Astrocyte (in vitro differentiated cells and primary cell): Measurements from ENCODE around the gene DNAJC16. TPM values are rescaled to one million over a fixed set of nuclear protein-coding genes. Genes with fewer than 3 reads are reported as not detected.

Experiments used
- DNase-seq: peaks from one replicate; pipeline ENCODE4 v3.0.0-alpha.2; 2010; ENCODE audit warnings: low read depth
- FAIRE-seq: peaks from 2 replicates; lab custom pipeline; 2011; peaks lifted over from hg19 to GRCh38; lab: Jason Lieb, UNC
- H2AFZ ChIP-seq: 2 replicates; pipeline ENCODE4 v1.6.0; 2012; ENCODE audit warnings: low read depth, low read length, inconsistent platforms
- H3K27ac ChIP-seq: 2 replicates; pipeline ENCODE4 v1.5.1; 2011; ENCODE audit warnings: low read depth, low read length, inconsistent platforms
- H3K27me3 ChIP-seq: 2 replicates; pipeline ENCODE4 v1.6.0; 2011; ENCODE audit warnings: low read length, inconsistent platforms; ENCODE audit not compliant: insufficient read depth
- H3K36me3 ChIP-seq: 2 replicates; pipeline ENCODE4 v1.5.1; 2011; ENCODE audit warnings: low read length, inconsistent platforms; ENCODE audit not compliant: insufficient read depth
- H3K4me1 ChIP-seq: 2 replicates; pipeline ENCODE4 v1.5.1; 2011; ENCODE audit warnings: low read length, inconsistent platforms; ENCODE audit not compliant: insufficient read depth
- H3K4me2 ChIP-seq: 2 replicates; pipeline ENCODE4 v1.6.0; 2012; ENCODE audit warnings: low read length, inconsistent platforms
- H3K4me3 ChIP-seq: 2 replicates; pipeline ENCODE4 v1.5.1; 2011; ENCODE audit warnings: low read depth, mild to moderate bottlenecking, low read length, inconsistent platforms; ENCODE audit not compliant: insufficient read depth
- H3K79me2 ChIP-seq: 2 replicates; pipeline ENCODE4 v1.6.0; 2012; ENCODE audit warnings: mild to moderate bottlenecking, low read length, inconsistent platforms; ENCODE audit not compliant: insufficient read depth
- H3K9ac ChIP-seq: 2 replicates; pipeline ENCODE4 v1.6.0; 2012; ENCODE audit warnings: mild to moderate bottlenecking, low read length, inconsistent platforms
- H3K9me3 ChIP-seq: 2 replicates; pipeline ENCODE4 v1.5.1; 2012; ENCODE audit warnings: low read depth, mild to moderate bottlenecking, low read length, inconsistent platforms; ENCODE audit not compliant: insufficient read depth
- H4K20me1 ChIP-seq: 2 replicates; pipeline ENCODE4 v1.6.0; 2012; ENCODE audit warnings: low read length, inconsistent platforms; ENCODE audit not compliant: insufficient read depth
- H3K27ac Mint-ChIP-seq: one replicate; pipeline ENCODE4 v1.8.0; 2021; ENCODE audit warnings: mild to moderate bottlenecking, mixed read lengths; ENCODE audit not compliant: unreplicated experiment
- H3K27me3 Mint-ChIP-seq: one replicate; pipeline ENCODE4 v1.8.0; 2021; ENCODE audit warnings: low read depth, mixed read lengths; ENCODE audit not compliant: unreplicated experiment
- H3K36me3 Mint-ChIP-seq: one replicate; pipeline ENCODE4 v1.8.0; 2021; ENCODE audit warnings: low read depth, mixed read lengths; ENCODE audit not compliant: unreplicated experiment
- H3K4me1 Mint-ChIP-seq: one replicate; pipeline ENCODE4 v1.8.0; 2021; ENCODE audit warnings: low read depth, mixed read lengths; ENCODE audit not compliant: unreplicated experiment
- H3K4me3 Mint-ChIP-seq: one replicate; pipeline ENCODE4 v1.8.0; 2021; ENCODE audit warnings: mild to moderate bottlenecking, moderate library complexity, mixed read lengths; ENCODE audit not compliant: unreplicated experiment
- H3K9me3 Mint-ChIP-seq: one replicate; pipeline ENCODE4 v1.8.0; 2021; ENCODE audit warnings: mild to moderate bottlenecking, mixed read lengths; ENCODE audit not compliant: unreplicated experiment
- EZH2 ChIP-seq: IDR thresholded peaks from 2 replicates; pipeline ENCODE4 v1.6.1; 2012; ENCODE audit warnings: mild to moderate bottlenecking, low read length, inconsistent platforms; ENCODE audit not compliant: insufficient read depth
- total RNA-seq: library from RNA; stranded (reverse); gene quantifications from 2 replicates; pipeline ENCODE4 v1.2.1, GENCODE V29; 2021
- TF ChIP-seq, protein P1 (sequence below): IDR thresholded peaks from 2 replicates; pipeline ENCODE4 v1.5.1; 2011; ENCODE audit warnings: low read depth, mild to moderate bottlenecking, inconsistent platforms, low read length, moderate library complexity; ENCODE audit not compliant: insufficient read depth

DNAJC16 gene
- total RNA-seq, 1 donor from 2014 or later: 19.6 TPM

DNA sequence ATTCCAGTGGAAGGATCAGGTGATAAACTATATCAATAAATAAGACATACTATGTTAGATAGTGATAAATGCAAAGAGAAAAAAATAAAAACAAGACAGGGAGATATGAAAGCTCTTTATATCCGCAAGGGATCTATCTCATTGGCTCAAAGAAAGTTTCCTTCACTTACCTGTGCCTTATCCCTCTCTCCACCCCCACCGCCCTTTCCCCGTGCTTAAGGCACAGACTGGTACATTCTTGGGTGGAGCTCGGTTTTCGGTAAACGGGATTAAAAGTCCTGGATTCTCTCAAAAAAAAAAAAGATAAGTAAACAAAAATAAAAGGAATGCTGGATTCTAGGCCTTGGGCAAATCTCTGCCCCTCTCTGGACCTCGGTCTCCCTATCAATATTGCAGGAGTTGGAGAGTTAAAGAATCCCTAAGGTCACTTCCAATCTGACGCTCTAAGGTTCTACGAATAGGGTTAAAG lies 593 bp upstream of the DNAJC16 start:
- no peaks in the 10 kb centered on the region for H3K9me3 ChIP-seq
- peak overlapping the region; percentile 90 for H3K9ac ChIP-seq
- no peaks in the 10 kb centered on the region for H3K36me3 ChIP-seq
- peaks cover 21% of the 10 kb centered on the region for H3K79me2 ChIP-seq
- Mint-ChIP-seq H3K36me3 (peaks cover 3% of the 10 kb centered on the region), H3K4me1 (peaks cover 6% of the 10 kb centered on the region), H3K4me3 (peak overlapping the region; percentile 86), H3K27me3 (no peaks in the 10 kb centered on the region), H3K9me3 (no peaks in the 10 kb centered on the region), H3K27ac (peak overlapping the region; percentile 89)
- peak overlapping the region; percentile 94 for H3K4me2 ChIP-seq
- H4K20me1 ChIP-seq: peaks cover 5% of the 10 kb centered on the region
- no peak for DNase-seq
- FAIRE-seq: no peak
- peak overlapping the region; percentile 95 for H2AFZ ChIP-seq
- H3K4me3 ChIP-seq: peak overlapping the region; percentile 81
- H3K27ac ChIP-seq: peak overlapping the region; percentile 80
- peaks cover 18% of the 10 kb centered on the region for H3K4me1 ChIP-seq
- H3K27me3 ChIP-seq: no peaks in the 10 kb centered on the region
- TF ChIP-seq, protein P1, sequence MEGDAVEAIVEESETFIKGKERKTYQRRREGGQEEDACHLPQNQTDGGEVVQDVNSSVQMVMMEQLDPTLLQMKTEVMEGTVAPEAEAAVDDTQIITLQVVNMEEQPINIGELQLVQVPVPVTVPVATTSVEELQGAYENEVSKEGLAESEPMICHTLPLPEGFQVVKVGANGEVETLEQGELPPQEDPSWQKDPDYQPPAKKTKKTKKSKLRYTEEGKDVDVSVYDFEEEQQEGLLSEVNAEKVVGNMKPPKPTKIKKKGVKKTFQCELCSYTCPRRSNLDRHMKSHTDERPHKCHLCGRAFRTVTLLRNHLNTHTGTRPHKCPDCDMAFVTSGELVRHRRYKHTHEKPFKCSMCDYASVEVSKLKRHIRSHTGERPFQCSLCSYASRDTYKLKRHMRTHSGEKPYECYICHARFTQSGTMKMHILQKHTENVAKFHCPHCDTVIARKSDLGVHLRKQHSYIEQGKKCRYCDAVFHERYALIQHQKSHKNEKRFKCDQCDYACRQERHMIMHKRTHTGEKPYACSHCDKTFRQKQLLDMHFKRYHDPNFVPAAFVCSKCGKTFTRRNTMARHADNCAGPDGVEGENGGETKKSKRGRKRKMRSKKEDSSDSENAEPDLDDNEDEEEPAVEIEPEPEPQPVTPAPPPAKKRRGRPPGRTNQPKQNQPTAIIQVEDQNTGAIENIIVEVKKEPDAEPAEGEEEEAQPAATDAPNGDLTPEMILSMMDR: no peak
- no peak for TF ChIP-seq EZH2

DNA sequence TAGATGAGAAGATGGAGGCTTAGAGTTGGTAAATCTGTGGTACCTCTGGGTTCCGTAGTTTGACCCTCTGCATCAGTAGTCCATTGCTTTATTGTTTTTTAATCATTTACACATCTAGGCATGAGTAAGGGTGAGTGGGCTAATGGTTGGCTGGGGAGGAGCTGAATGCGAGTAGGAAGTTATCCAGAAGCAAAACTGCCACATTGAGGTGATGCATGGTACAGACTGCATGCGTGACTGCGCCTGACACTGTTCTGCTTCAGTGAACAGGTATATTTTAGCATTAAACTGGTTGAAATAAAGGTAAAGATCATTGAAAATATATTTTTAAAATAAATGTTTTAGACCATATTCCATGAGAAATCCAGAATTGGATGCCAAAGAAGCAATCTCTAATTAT lies 4.4 kb downstream of the DNAJC16 start:
- no peaks in the 10 kb centered on the region for H3K4me1 Mint-ChIP-seq
- Histone ChIP-seq H3K79me2 (peaks cover 27% of the 10 kb centered on the region), H2AFZ (no peak overlapping the region), H4K20me1 (peaks cover 5% of the 10 kb centered on the region), H3K4me3 (no peak overlapping the region), H3K9me3 (no peaks in the 10 kb centered on the region), H3K9ac (no peak overlapping the region), H3K27me3 (no peaks in the 10 kb centered on the region), H3K4me2 (no peak overlapping the region), H3K27ac (no peak overlapping the region), H3K4me1 (peaks cover 9% of the 10 kb centered on the region), H3K36me3 (peaks cover 5% of the 10 kb centered on the region)
- H3K4me3 Mint-ChIP-seq: no peak overlapping the region
- TF ChIP-seq, protein P1: no peak
- no peak for TF ChIP-seq EZH2
- no peaks in the 10 kb centered on the region for H3K9me3 Mint-ChIP-seq
- no peak overlapping the region for H3K27ac Mint-ChIP-seq
- no peak for DNase-seq
- no peaks in the 10 kb centered on the region for H3K27me3 Mint-ChIP-seq
- peaks cover 3% of the 10 kb centered on the region for H3K36me3 Mint-ChIP-seq
- FAIRE-seq: no peak

DNA sequence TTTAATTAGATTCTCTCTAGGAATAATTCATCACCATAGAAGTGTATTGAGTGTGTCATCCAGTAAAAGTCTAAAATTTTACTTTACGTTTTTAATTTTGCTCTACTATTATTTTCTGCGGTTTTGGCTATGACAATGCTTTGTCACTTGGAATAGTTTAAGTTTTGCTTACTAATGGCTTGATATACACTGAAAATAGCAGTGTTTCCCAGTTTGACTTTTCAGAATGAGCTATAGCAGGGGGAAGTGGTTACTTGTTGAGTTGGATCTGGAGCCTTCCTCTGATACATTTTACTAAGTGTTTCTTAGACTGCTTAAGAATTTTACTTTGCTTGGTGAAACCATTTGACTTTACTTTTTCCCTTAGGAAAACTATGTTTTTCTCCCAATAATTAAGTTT lies 5.0 kb downstream of the DNAJC16 start:
- DNase-seq (no peak), FAIRE-seq (no peak)
- Histone ChIP-seq H3K79me2 (peaks cover 27% of the 10 kb centered on the region), H2AFZ (no peak overlapping the region), H3K9me3 (no peaks in the 10 kb centered on the region), H3K4me3 (no peak overlapping the region), H3K36me3 (peaks cover 9% of the 10 kb centered on the region), H4K20me1 (peaks cover 5% of the 10 kb centered on the region), H3K27me3 (no peaks in the 10 kb centered on the region), H3K9ac (no peak overlapping the region), H3K4me1 (peaks cover 6% of the 10 kb centered on the region), H3K4me2 (no peak overlapping the region), H3K27ac (no peak overlapping the region)
- H3K27me3 Mint-ChIP-seq: no peaks in the 10 kb centered on the region
- no peaks in the 10 kb centered on the region for H3K4me1 Mint-ChIP-seq
- peaks cover 6% of the 10 kb centered on the region for H3K36me3 Mint-ChIP-seq
- TF ChIP-seq, protein P1: no peak
- TF ChIP-seq EZH2: no peak
- H3K27ac Mint-ChIP-seq: no peak overlapping the region
- H3K9me3 Mint-ChIP-seq: no peaks in the 10 kb centered on the region
- no peak overlapping the region for H3K4me3 Mint-ChIP-seq
